Muscle of back (tissue), 11 donors: ENCODE data around the gene PPA2. TPM values are rescaled to one million over a fixed set of nuclear protein-coding genes. Genes with fewer than 3 reads are reported as not detected.

Experiments
- DNase-seq, 3 donors: peaks; one replicate each; pipeline versions ENCODE4 v3.0.0 to v3.0.0-alpha.2; 2013
- polyA plus RNA-seq, 10 donors: library from polyadenylated mRNA; unstranded; fragments of 120-200 nt; gene quantifications; one replicate each; pipeline ENCODE4 v1.2.1, GENCODE V29; 2013; ENCODE audit not compliant: insufficient read length in 10 of 10

The PPA2 gene
- polyA plus RNA-seq, 10 donors = 50.3 to 67.1 (median 57.6) TPM

GRCh38 chr4:105400901-105401677, 72.8 kb downstream of the PPA2 start:
- DNase-seq = peak; percentile 6 to 42 (median 23)

GRCh38 chr4:105399532-105400161, 74.2 kb downstream of the PPA2 start:
- peak in 1 of 3 donors; percentile 42 for DNase-seq

- no peak for DNase-seq
Measured at GRCh38 chr4:105392858-105393257, 81.0 kb downstream of the PPA2 start.

- DNase-seq = no peak
Measured at GRCh38 chr4:105389167-105389566, 84.7 kb downstream of the PPA2 start.

- DNase-seq = peak in 1 of 3 donors; percentile 12
Measured at GRCh38 chr4:105387466-105387865, 86.4 kb downstream of the PPA2 start.

GRCh38 chr4:105386012-105386411, 87.8 kb downstream of the PPA2 start:
- DNase-seq = no peak

GRCh38 chr4:105374071-105374470, 99.8 kb downstream of the PPA2 start:
- DNase-seq = no peak

- no peak for DNase-seq
Measured at GRCh38 chr4:105373324-105373723, 100.5 kb downstream of the PPA2 start.

GRCh38 chr4:105369988-105370387, 103.9 kb downstream of the PPA2 start:
- no peak for DNase-seq

GRCh38 chr4:105361053-105361452, 112.8 kb downstream of the PPA2 start:
- peak in 1 of 3 donors; percentile 61 for DNase-seq

GRCh38 chr4:105357258-105357980, 116.4 kb downstream of the PPA2 start:
- peak in 1 of 3 donors; percentile 37 for DNase-seq

GRCh38 chr4:105356194-105356593, 117.7 kb downstream of the PPA2 start:
- DNase-seq = peak in 2 of 3 donors; percentile 55 to 70

- no peak for DNase-seq
Measured at GRCh38 chr4:105352826-105353225, 121.0 kb downstream of the PPA2 start.

- no peak for DNase-seq
Measured at GRCh38 chr4:105351861-105352260, 122.0 kb downstream of the PPA2 start.

- peak; percentile 45 to 85 (median 60) for DNase-seq
Measured at GRCh38 chr4:105350859-105351490, 122.9 kb downstream of the PPA2 start.

GRCh38 chr4:105348719-105349118, 125.1 kb downstream of the PPA2 start:
- DNase-seq = no peak

GRCh38 chr4:105346869-105347268, 127.0 kb downstream of the PPA2 start:
- DNase-seq = no peak

- DNase-seq = no peak
Measured at GRCh38 chr4:105345838-105346237, 128.0 kb downstream of the PPA2 start.

GRCh38 chr4:105345358-105345757, 128.5 kb downstream of the PPA2 start:
- no peak for DNase-seq

GRCh38 chr4:105344141-105344540, 129.7 kb downstream of the PPA2 start:
- DNase-seq = peak in 1 of 3 donors; percentile 37

- DNase-seq = peak; percentile 41 to 87 (median 74)
Measured at GRCh38 chr4:105343146-105343931, 130.5 kb downstream of the PPA2 start.
